Neural cell (in vitro differentiated cells): ENCODE results near the gene CLASP2. TPM values are rescaled to one million over a fixed set of nuclear protein-coding genes. Genes with fewer than 3 reads are reported as not detected.

ENCODE experiments used
- H2AFZ ChIP-seq: fragments of 200-600, 300-800 bp; sonication (generic), shearing (Covaris generic); 2 replicates; pipeline ENCODE4 v1.6.0; 2014; ENCODE audit warnings: low read depth, mild to moderate bottlenecking, antibody characterized with exemption, low read length, moderate library complexity
- H3F3A ChIP-seq: fragments of 200-600 bp; shearing (Covaris generic); 2 replicates; pipeline ENCODE4 v1.6.1; 2016; ENCODE audit warnings: mild to moderate bottlenecking, moderate library complexity, mixed read lengths, antibody characterized with exemption, low read length; ENCODE audit not compliant: insufficient read depth, poor library complexity, severe bottlenecking
- H3K27ac ChIP-seq: fragments of 200-600, 300-800 bp; sonication (generic), shearing (Covaris generic); 2 replicates; pipeline ENCODE4 v1.5.1; 2014; ENCODE audit warnings: mild to moderate bottlenecking, low read length, moderate library complexity
- H3K27me3 ChIP-seq: fragments of 300-800, 200-600 bp; sonication (generic), shearing (Covaris generic); 2 replicates; pipeline ENCODE4 v1.6.0; 2014; ENCODE audit warnings: mild to moderate bottlenecking, low read depth, low read length, moderate library complexity; ENCODE audit not compliant: insufficient read depth
- H3K36me3 ChIP-seq: fragments of 300-800, 200-600 bp; sonication (generic), shearing (Covaris generic); 2 replicates; pipeline ENCODE4 v1.5.1; 2014; ENCODE audit warnings: mild to moderate bottlenecking, antibody characterized with exemption, low read length, moderate library complexity; ENCODE audit not compliant: insufficient read depth
- H3K4me2 ChIP-seq: fragments of 300-800, 200-600 bp; sonication (generic), shearing (Covaris generic); 2 replicates; pipeline ENCODE4 v1.6.0; 2014; ENCODE audit warnings: mild to moderate bottlenecking, low read length
- H3K4me3 ChIP-seq: fragments of 300-800, 200-600 bp; sonication (generic), shearing (Covaris generic); 2 replicates; pipeline ENCODE4 v1.5.1; 2014; ENCODE audit warnings: mild to moderate bottlenecking, low read length, moderate library complexity
- H3K79me2 ChIP-seq: fragments of 200-600 bp; shearing (Covaris generic); replicated peaks from 2 replicates; pipeline ENCODE4 v1.6.0; 2014; ENCODE audit warnings: mild to moderate bottlenecking, low read length, moderate library complexity; ENCODE audit not compliant: insufficient read depth
- H3K9ac ChIP-seq: fragments of 300-800, 200-600 bp; sonication (generic), shearing (Covaris generic); 2 replicates; pipeline ENCODE4 v1.6.1; 2016; ENCODE audit warnings: mild to moderate bottlenecking, low read length, mixed read lengths
- H3K9me2 ChIP-seq: fragments of 200-600 bp; shearing (Covaris generic); 2 replicates; pipeline ENCODE4 v1.6.1; 2016; ENCODE audit warnings: mild to moderate bottlenecking, low read length, mixed read lengths; ENCODE audit not compliant: insufficient read depth
- H3K9me3 ChIP-seq: fragments of 200-600, 300-800 bp; sonication (generic), shearing (Covaris generic); 2 replicates; pipeline ENCODE4 v1.6.1; 2016; ENCODE audit warnings: mild to moderate bottlenecking, mixed run types, low read length, moderate library complexity, mixed read lengths
- H4K20me1 ChIP-seq: fragments of 200-600 bp; shearing (Covaris generic); 2 replicates; pipeline ENCODE4 v1.6.1; 2016; ENCODE audit warnings: mild to moderate bottlenecking, mixed run types; ENCODE audit not compliant: insufficient read depth
- EP300 ChIP-seq: fragments of 450-650 bp; conservative IDR thresholded peaks from 2 replicates; pipeline ENCODE4 v1.6.1; 2014; ENCODE audit warnings: antibody characterized with exemption, mild to moderate bottlenecking, moderate library complexity; ENCODE audit not compliant: poor library complexity, severe bottlenecking
- EZH2 ChIP-seq: fragments of 200-600, 300-800 bp; shearing (Covaris generic), sonication (generic); IDR thresholded peaks from 2 replicates; pipeline ENCODE4 v1.6.1; 2014; ENCODE audit warnings: antibody characterized with exemption, low read length, borderline replicate concordance, mild to moderate bottlenecking; ENCODE audit not compliant: insufficient read depth, poor library complexity, severe bottlenecking
- MXI1 ChIP-seq: fragments of 450-650 bp; conservative IDR thresholded peaks from 2 replicates; pipeline ENCODE4 v1.6.1; 2014; ENCODE audit warnings: antibody characterized with exemption, mild to moderate bottlenecking; ENCODE audit not compliant: poor library complexity, severe bottlenecking
- POLR2AphosphoS5 ChIP-seq: IDR thresholded peaks from 2 replicates; pipeline ENCODE4 v1.6.1; 2012
- RAD21 ChIP-seq: fragments of 450-650 bp; conservative IDR thresholded peaks from 2 replicates; pipeline ENCODE4 v1.6.1; 2014; ENCODE audit warnings: antibody characterized with exemption, mild to moderate bottlenecking, moderate library complexity
- SMC3 ChIP-seq: fragments of 450-650 bp; conservative IDR thresholded peaks from 2 replicates; pipeline ENCODE4 v1.6.1; 2014; ENCODE audit warnings: antibody characterized with exemption, mild to moderate bottlenecking, moderate library complexity; ENCODE audit not compliant: poor library complexity
- TAF1 ChIP-seq: IDR thresholded peaks from 2 replicates; pipeline ENCODE4 v1.6.1; 2012; ENCODE audit warnings: low read depth
- polyA plus RNA-seq: library from polyadenylated mRNA; depleted of rRNA; stranded (reverse); fragments of >200 nt; gene quantifications from 2 replicates; pipeline ENCODE4 v1.2.3, GENCODE V29; 2014
- TF ChIP-seq, protein P1 (sequence below): fragments of 450-650 bp; IDR thresholded peaks from 2 replicates; pipeline ENCODE4 v1.5.1; 2014; ENCODE audit warnings: antibody characterized with exemption, mild to moderate bottlenecking, moderate library complexity; ENCODE audit not compliant: poor library complexity, severe bottlenecking
- TF ChIP-seq, protein P2 (sequence below): IDR thresholded peaks from 2 replicates; pipeline ENCODE4 v1.6.1; 2012; ENCODE audit warnings: borderline replicate concordance

CLASP2 gene
- polyA plus RNA-seq, 1 donor from 2014 or later = 938 TPM

DNA sequence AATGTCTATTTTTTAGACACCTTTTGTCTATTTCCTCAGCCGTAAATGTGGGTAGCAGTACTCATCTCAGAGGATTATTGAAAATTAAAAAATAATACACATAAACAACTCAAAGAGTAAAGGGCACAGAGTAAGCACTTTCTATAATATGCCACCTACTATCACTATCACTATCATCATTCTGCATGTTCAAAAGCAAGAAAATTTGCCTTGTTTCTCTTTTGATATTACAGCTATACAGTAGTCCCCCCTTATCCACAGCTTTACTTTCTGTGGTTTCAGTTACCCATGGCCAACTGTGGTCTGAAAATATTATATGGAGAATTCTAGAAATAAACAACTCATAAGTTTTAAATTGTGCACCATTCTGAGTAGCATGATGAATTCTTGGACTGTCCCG lies 27.7 kb downstream of the CLASP2 start:
- H3K27me3 ChIP-seq = no peaks in the 10 kb centered on the region
- no peak overlapping the region for H3K27ac ChIP-seq
- no peaks in the 10 kb centered on the region for H3K36me3 ChIP-seq
- no peak overlapping the region for H3K4me2 ChIP-seq
- no peaks in the 10 kb centered on the region for H3K79me2 ChIP-seq
- TF ChIP-seq EZH2 (no peak), MXI1 (no peak), RAD21 (no peak)
- TF ChIP-seq, protein P1, sequence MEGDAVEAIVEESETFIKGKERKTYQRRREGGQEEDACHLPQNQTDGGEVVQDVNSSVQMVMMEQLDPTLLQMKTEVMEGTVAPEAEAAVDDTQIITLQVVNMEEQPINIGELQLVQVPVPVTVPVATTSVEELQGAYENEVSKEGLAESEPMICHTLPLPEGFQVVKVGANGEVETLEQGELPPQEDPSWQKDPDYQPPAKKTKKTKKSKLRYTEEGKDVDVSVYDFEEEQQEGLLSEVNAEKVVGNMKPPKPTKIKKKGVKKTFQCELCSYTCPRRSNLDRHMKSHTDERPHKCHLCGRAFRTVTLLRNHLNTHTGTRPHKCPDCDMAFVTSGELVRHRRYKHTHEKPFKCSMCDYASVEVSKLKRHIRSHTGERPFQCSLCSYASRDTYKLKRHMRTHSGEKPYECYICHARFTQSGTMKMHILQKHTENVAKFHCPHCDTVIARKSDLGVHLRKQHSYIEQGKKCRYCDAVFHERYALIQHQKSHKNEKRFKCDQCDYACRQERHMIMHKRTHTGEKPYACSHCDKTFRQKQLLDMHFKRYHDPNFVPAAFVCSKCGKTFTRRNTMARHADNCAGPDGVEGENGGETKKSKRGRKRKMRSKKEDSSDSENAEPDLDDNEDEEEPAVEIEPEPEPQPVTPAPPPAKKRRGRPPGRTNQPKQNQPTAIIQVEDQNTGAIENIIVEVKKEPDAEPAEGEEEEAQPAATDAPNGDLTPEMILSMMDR = no peak
- TF ChIP-seq, protein P2, sequence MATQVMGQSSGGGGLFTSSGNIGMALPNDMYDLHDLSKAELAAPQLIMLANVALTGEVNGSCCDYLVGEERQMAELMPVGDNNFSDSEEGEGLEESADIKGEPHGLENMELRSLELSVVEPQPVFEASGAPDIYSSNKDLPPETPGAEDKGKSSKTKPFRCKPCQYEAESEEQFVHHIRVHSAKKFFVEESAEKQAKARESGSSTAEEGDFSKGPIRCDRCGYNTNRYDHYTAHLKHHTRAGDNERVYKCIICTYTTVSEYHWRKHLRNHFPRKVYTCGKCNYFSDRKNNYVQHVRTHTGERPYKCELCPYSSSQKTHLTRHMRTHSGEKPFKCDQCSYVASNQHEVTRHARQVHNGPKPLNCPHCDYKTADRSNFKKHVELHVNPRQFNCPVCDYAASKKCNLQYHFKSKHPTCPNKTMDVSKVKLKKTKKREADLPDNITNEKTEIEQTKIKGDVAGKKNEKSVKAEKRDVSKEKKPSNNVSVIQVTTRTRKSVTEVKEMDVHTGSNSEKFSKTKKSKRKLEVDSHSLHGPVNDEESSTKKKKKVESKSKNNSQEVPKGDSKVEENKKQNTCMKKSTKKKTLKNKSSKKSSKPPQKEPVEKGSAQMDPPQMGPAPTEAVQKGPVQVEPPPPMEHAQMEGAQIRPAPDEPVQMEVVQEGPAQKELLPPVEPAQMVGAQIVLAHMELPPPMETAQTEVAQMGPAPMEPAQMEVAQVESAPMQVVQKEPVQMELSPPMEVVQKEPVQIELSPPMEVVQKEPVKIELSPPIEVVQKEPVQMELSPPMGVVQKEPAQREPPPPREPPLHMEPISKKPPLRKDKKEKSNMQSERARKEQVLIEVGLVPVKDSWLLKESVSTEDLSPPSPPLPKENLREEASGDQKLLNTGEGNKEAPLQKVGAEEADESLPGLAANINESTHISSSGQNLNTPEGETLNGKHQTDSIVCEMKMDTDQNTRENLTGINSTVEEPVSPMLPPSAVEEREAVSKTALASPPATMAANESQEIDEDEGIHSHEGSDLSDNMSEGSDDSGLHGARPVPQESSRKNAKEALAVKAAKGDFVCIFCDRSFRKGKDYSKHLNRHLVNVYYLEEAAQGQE = no peak
- H3K9me2 ChIP-seq = no peaks in the 10 kb centered on the region
- H3F3A ChIP-seq = no peaks in the 10 kb centered on the region
- no peak overlapping the region for H3K9ac ChIP-seq
- no peak overlapping the region for H2AFZ ChIP-seq
- H4K20me1 ChIP-seq = no peaks in the 10 kb centered on the region
- no peak overlapping the region for H3K4me3 ChIP-seq
- no peaks in the 10 kb centered on the region for H3K9me3 ChIP-seq

DNA sequence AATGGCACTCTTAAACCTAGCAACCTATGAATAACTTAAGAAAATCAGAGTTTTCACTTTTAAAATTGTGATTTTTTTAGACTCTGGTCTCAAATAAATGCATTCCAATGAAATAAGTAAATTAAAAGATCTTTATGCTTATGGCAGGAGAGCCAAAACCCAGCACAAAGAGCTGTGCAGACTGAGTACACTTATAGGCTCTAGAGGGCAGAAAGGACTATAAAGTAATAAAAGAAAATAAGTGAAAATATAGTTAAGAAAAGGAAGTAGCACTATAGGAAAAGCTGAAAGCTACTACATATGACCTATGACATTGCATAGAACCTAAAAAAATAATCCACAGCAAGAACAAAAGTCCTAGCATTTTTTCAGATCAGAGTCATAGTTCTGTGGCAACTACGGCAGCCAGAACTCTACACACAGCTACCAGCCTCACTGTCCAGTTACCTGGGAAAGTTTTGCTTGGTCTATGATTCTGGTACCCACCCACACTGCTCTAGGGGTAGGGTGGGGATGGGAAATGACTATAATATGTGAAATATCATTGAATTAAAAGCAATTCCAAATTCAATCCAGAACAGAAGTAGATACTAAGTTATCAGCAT lies 30.5 kb downstream of the CLASP2 start:
- TF ChIP-seq MXI1 (no peak), RAD21 (no peak)
- Histone ChIP-seq H4K20me1 (no peaks in the 10 kb centered on the region), H3K9ac (no peak overlapping the region), H3K9me2 (no peaks in the 10 kb centered on the region), H2AFZ (no peak overlapping the region), H3F3A (no peaks in the 10 kb centered on the region), H3K27me3 (no peaks in the 10 kb centered on the region), H3K36me3 (no peaks in the 10 kb centered on the region), H3K4me3 (no peak overlapping the region), H3K4me2 (no peak overlapping the region), H3K9me3 (no peaks in the 10 kb centered on the region), H3K79me2 (no peaks in the 10 kb centered on the region), H3K27ac (no peak overlapping the region)

DNA sequence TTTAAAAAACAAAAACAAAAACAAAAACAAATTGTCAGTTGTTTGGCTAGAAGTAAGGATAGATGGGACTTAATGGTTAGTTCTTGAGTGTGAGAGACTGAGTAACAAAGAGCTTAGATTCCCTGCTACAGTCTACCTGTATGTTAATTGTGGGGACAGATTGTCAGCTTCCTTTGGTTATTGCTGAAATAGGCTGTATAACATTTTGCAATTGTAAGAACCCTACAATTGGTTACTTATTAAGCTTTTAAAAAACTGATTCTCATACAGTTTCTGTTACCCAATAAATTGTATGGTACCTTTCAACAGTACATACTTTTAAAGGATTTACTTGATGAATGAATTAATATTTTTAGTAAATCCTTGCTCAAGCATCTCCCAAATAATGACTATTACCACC lies 35.3 kb downstream of the CLASP2 start:
- Histone ChIP-seq H3K9ac (no peak overlapping the region), H3K27ac (no peak overlapping the region), H2AFZ (no peak overlapping the region), H3K9me2 (no peaks in the 10 kb centered on the region), H3K9me3 (no peaks in the 10 kb centered on the region), H3K36me3 (no peaks in the 10 kb centered on the region), H3K4me2 (no peak overlapping the region), H3K27me3 (no peaks in the 10 kb centered on the region), H4K20me1 (no peaks in the 10 kb centered on the region), H3K4me3 (no peak overlapping the region), H3K79me2 (no peaks in the 10 kb centered on the region), H3F3A (no peaks in the 10 kb centered on the region)
- TF ChIP-seq MXI1 (no peak), POLR2AphosphoS5 (no peak), RAD21 (no peak), EP300 (no peak), SMC3 (no peak), EZH2 (no peak), TAF1 (no peak)
- TF ChIP-seq, protein P2 = no peak
- TF ChIP-seq, protein P1 = no peak
